ELR (cell line): ENCODE data around the gene DMC1.

Source experiments
- DNase-seq: peaks from one replicate; pipeline ENCODE4 v3.0.0-alpha.2; 2015; ENCODE audit warnings: low read depth

DMC1 gene

GRCh38 chr22:38566726-38567504 lies 3.1 kb downstream of the DMC1 start:
- DNase-seq: no peak

GRCh38 chr22:38565441-38565840 lies 4.5 kb downstream of the DMC1 start:
- DNase-seq: no peak

- DNase-seq: no peak
These were observed 5.3 kb downstream of the DMC1 start for GRCh38 chr22:38564669-38565068.

GRCh38 chr22:38554281-38554680 lies 15.7 kb downstream of the DMC1 start:
- peak; percentile 44 for DNase-seq

- no peak for DNase-seq
These were observed 20.7 kb downstream of the DMC1 start for GRCh38 chr22:38549101-38549894.

GRCh38 chr22:38540701-38541100 lies 29.3 kb downstream of the DMC1 start:
- DNase-seq: no peak

GRCh38 chr22:38531251-38531938 lies 38.6 kb downstream of the DMC1 start:
- no peak for DNase-seq

GRCh38 chr22:38524429-38524828 lies 45.6 kb downstream of the DMC1 start:
- no peak for DNase-seq

GRCh38 chr22:38523479-38523878 lies 46.5 kb downstream of the DMC1 start:
- DNase-seq: no peak

GRCh38 chr22:38523029-38523428 lies 47.0 kb downstream of the DMC1 start:
- DNase-seq: no peak

GRCh38 chr22:38519453-38520250 lies 50.3 kb downstream of the DMC1 start:
- no peak for DNase-seq

- DNase-seq: no peak
These were observed 51.4 kb downstream of the DMC1 start for GRCh38 chr22:38518620-38519019.

- no peak for DNase-seq
These were observed 56.9 kb downstream of the DMC1 start for GRCh38 chr22:38513063-38513462.

GRCh38 chr22:38510416-38510970 lies 59.5 kb downstream of the DMC1 start:
- DNase-seq: no peak

- DNase-seq: peak; percentile 95
These were observed 63.6 kb downstream of the DMC1 start, which contains the start of gene DDX17 for GRCh38 chr22:38506118-38506962. TSS of gene DDX17 (minus strand) at chr22:38506311.

GRCh38 chr22:38505541-38506117 lies 64.4 kb downstream of the DMC1 start:
- DNase-seq: peak; percentile 53

- peak; percentile 74 for DNase-seq
These were observed 65.0 kb downstream of the DMC1 start for GRCh38 chr22:38504731-38505540.

GRCh38 chr22:38503021-38503420 lies 67.0 kb downstream of the DMC1 start:
- no peak for DNase-seq
